NT2/D1 (cell line): ENCODE data around the gene GAK.
A peak's percentile ranks its signal among the peaks of the same experiment; 100 is the strongest.

Experiments used
- DNase-seq: peaks from one replicate; pipeline ENCODE4 v3.0.0-alpha.2; 2011; ENCODE audit warnings: low read depth, low spot score
- H3K27me3 ChIP-seq: 2 replicates; pipeline ENCODE4 v1.6.0; 2011; ENCODE audit warnings: mild to moderate bottlenecking; ENCODE audit not compliant: insufficient read length, insufficient read depth
- H3K36me3 ChIP-seq: 2 replicates; pipeline ENCODE4 v1.6.1; 2011; ENCODE audit warnings: mild to moderate bottlenecking, low read length, mixed read lengths; ENCODE audit not compliant: insufficient read depth, insufficient read length
- H3K4me1 ChIP-seq: 2 replicates; pipeline ENCODE4 v1.5.1; 2011; ENCODE audit not compliant: insufficient read depth, insufficient read length
- H3K4me3 ChIP-seq: 2 replicates; pipeline ENCODE4 v1.5.1; 2011; ENCODE audit warnings: low read depth; ENCODE audit not compliant: insufficient read length
- H3K9ac ChIP-seq: 2 replicates; pipeline ENCODE4 v1.6.0; 2011; ENCODE audit warnings: low read depth; ENCODE audit not compliant: insufficient read length
- H3K9me3 ChIP-seq: 2 replicates; pipeline ENCODE4 v1.5.1; 2011; ENCODE audit warnings: mild to moderate bottlenecking, low read length; ENCODE audit not compliant: insufficient read depth
- SUZ12 ChIP-seq: IDR thresholded peaks from 2 replicates; pipeline ENCODE4 v1.6.1; 2011; ENCODE audit not compliant: insufficient read length, insufficient read depth; ENCODE audit errors: extremely low read depth
- YY1 ChIP-seq: IDR thresholded peaks from 2 replicates; pipeline ENCODE4 v1.6.1; 2011; ENCODE audit not compliant: insufficient read length, insufficient read depth
- ZNF274 ChIP-seq: IDR thresholded peaks from 2 replicates; pipeline ENCODE4 v1.6.1; 2011; ENCODE audit warnings: mild to moderate bottlenecking, low read depth, low read length

GAK gene

GRCh38 chr4:879729-880077, 52.4 kb downstream of the GAK start:
- Histone ChIP-seq H3K9ac (no peak overlapping the region), H3K4me1 (no peaks in the 10 kb centered on the region), H3K4me3 (no peak overlapping the region), H3K9me3 (no peaks in the 10 kb centered on the region), H3K36me3 (peaks cover 97% of the 10 kb centered on the region), H3K27me3 (no peaks in the 10 kb centered on the region)
- TF ChIP-seq SUZ12 (no peak), YY1 (no peak)
- DNase-seq: no peak

- TF ChIP-seq YY1: no peak
- TF ChIP-seq SUZ12: no peak
- no peak for TF ChIP-seq ZNF274
- Histone ChIP-seq H3K9ac (no peak overlapping the region), H3K4me1 (no peaks in the 10 kb centered on the region), H3K9me3 (no peaks in the 10 kb centered on the region), H3K27me3 (no peaks in the 10 kb centered on the region), H3K4me3 (no peak overlapping the region), H3K36me3 (peaks cover 97% of the 10 kb centered on the region)
- DNase-seq: no peak
These were observed 53.1 kb downstream of the GAK start for GRCh38 chr4:878796-879728.

GRCh38 chr4:877502-877901, 54.6 kb downstream of the GAK start:
- TF ChIP-seq ZNF274: no peak
- no peak for TF ChIP-seq YY1
- TF ChIP-seq SUZ12: no peak
- Histone ChIP-seq H3K4me3 (no peak overlapping the region), H3K4me1 (no peaks in the 10 kb centered on the region), H3K9me3 (no peaks in the 10 kb centered on the region), H3K36me3 (peaks cover 97% of the 10 kb centered on the region), H3K9ac (no peak overlapping the region), H3K27me3 (no peaks in the 10 kb centered on the region)
- DNase-seq: no peak

GRCh38 chr4:876780-877179, 55.3 kb downstream of the GAK start:
- H3K4me1 ChIP-seq: no peaks in the 10 kb centered on the region
- H3K9ac ChIP-seq: no peak overlapping the region
- no peaks in the 10 kb centered on the region for H3K27me3 ChIP-seq
- peaks cover 97% of the 10 kb centered on the region for H3K36me3 ChIP-seq
- H3K9me3 ChIP-seq: no peaks in the 10 kb centered on the region
- no peak overlapping the region for H3K4me3 ChIP-seq
- no peak for TF ChIP-seq YY1
- no peak for TF ChIP-seq SUZ12
- no peak for TF ChIP-seq ZNF274
- DNase-seq: peak; percentile 27

GRCh38 chr4:875818-876423, 56.2 kb downstream of the GAK start:
- Histone ChIP-seq H3K4me3 (no peak overlapping the region), H3K9ac (no peak overlapping the region), H3K9me3 (no peaks in the 10 kb centered on the region), H3K27me3 (no peaks in the 10 kb centered on the region), H3K4me1 (no peaks in the 10 kb centered on the region), H3K36me3 (peaks cover 97% of the 10 kb centered on the region)
- TF ChIP-seq YY1 (no peak), SUZ12 (no peak), ZNF274 (no peak)
- DNase-seq: no peak

GRCh38 chr4:874971-875817, 56.9 kb downstream of the GAK start:
- Histone ChIP-seq H3K36me3 (peaks cover 97% of the 10 kb centered on the region), H3K4me1 (no peaks in the 10 kb centered on the region), H3K9me3 (no peaks in the 10 kb centered on the region), H3K27me3 (no peaks in the 10 kb centered on the region), H3K9ac (no peak overlapping the region), H3K4me3 (no peak overlapping the region)
- DNase-seq: no peak
- TF ChIP-seq ZNF274: no peak
- no peak for TF ChIP-seq SUZ12
- TF ChIP-seq YY1: no peak

GRCh38 chr4:874056-874455, 58.1 kb downstream of the GAK start:
- H3K4me1 ChIP-seq: no peaks in the 10 kb centered on the region
- H3K36me3 ChIP-seq: peaks cover 97% of the 10 kb centered on the region
- TF ChIP-seq ZNF274: no peak
- no peak for TF ChIP-seq SUZ12
- no peak for TF ChIP-seq YY1
- no peaks in the 10 kb centered on the region for H3K9me3 ChIP-seq
- H3K4me3 ChIP-seq: no peak overlapping the region
- no peaks in the 10 kb centered on the region for H3K27me3 ChIP-seq
- no peak overlapping the region for H3K9ac ChIP-seq
- no peak for DNase-seq
